ENCODE measurements around the gene ZBTB20. TPM values are rescaled to one million over a fixed set of nuclear protein-coding genes. Genes with fewer than 3 reads are reported as not detected.

ZBTB20 gene
- polyA plus RNA-seq, 3 donors, result 1.3 to 3.2 (median 2.0) TPM

- Histone ChIP-seq H3K79me2 (ENCODE audit: insufficient read depth, low read length) (no peaks in the 10 kb centered on the region), H3K4me2 (replicated peaks; ENCODE audit: extremely low read depth, low read length, poor library complexity, severe bottlenecking) (no peak overlapping the region), H3K9ac (ENCODE audit: insufficient read depth, low read length, poor library complexity, severe bottlenecking) (no peak overlapping the region), H3K4me3 (replicated peaks in 1 of 3; ENCODE audit: low read depth in 2 of 3, low read length in 3 of 3) (no peak overlapping the region), H3K27ac (ENCODE audit: low read depth in 1 of 2, low read length in 2 of 2) (no peak overlapping the region), H3K9me3 (replicated peaks in 1 of 2; ENCODE audit: control insufficient read depth in 1 of 2, insufficient read depth in 1 of 2, low read length in 2 of 2) (no peaks in the 10 kb centered on the region), H4K20me1 (ENCODE audit: insufficient read depth, low read length) (no peaks in the 10 kb centered on the region), H3K4me1 (ENCODE audit: control insufficient read depth in 1 of 2, insufficient read depth in 2 of 2, low read length in 2 of 2) (peaks cover 3 to 4% of the 10 kb centered on the region in 2 donors), H3K36me3 (replicated peaks in 1 of 2; ENCODE audit: control insufficient read depth in 1 of 2, insufficient read depth in 2 of 2, low read length in 2 of 2) (no peaks in the 10 kb centered on the region), H3K27me3 (ENCODE audit: control insufficient read depth in 2 of 2, insufficient read depth in 2 of 2, low read length in 2 of 2) (no peaks in the 10 kb centered on the region), H2AFZ (ENCODE audit: insufficient read depth, low read depth, low read length, poor library complexity, severe bottlenecking) (no peak overlapping the region)
- TF ChIP-seq CTCF (IDR thresholded peaks at IDR 0.05), result no peak
- no peak for DNase-seq
- Mint-ChIP-seq H3K4me3 (no peak overlapping the region), H3K27me3 (ENCODE audit: low read depth in 3 of 3) (no peaks in the 10 kb centered on the region), H3K4me1 (peaks cover 5% of the 10 kb centered on the region), H3K9me3 (no peaks in the 10 kb centered on the region), H3K36me3 (no peaks in the 10 kb centered on the region), H3K27ac (no peak overlapping the region)
- WGBS (ENCODE audit: insufficient coverage), result 100% methylated on average over 1 of the region's 2 CpGs
- intact Hi-C loops (cut with micrococcal nuclease), result no loop called here
Measured at GRCh38 chr3:114714237-114714636, 432.9 kb downstream of the ZBTB20 start.

- H3K4me2 ChIP-seq (replicated peaks; ENCODE audit: extremely low read depth, low read length, poor library complexity, severe bottlenecking), result no peak overlapping the region
- Mint-ChIP-seq H3K4me1 (peaks cover 10% of the 10 kb centered on the region), H3K36me3 (no peaks in the 10 kb centered on the region), H3K9me3 (no peaks in the 10 kb centered on the region), H3K27ac (no peak overlapping the region), H3K4me3 (no peak overlapping the region), H3K27me3 (ENCODE audit: low read depth in 3 of 3) (no peaks in the 10 kb centered on the region)
- no peaks in the 10 kb centered on the region for H3K9me3 ChIP-seq (replicated peaks in 1 of 2; ENCODE audit: control insufficient read depth in 1 of 2, insufficient read depth in 1 of 2, low read length in 2 of 2)
- H3K27ac ChIP-seq (ENCODE audit: low read depth in 1 of 2, low read length in 2 of 2), result no peak overlapping the region
- intact Hi-C loops (cut with micrococcal nuclease), result no loop called here
- no peak for DNase-seq
- H3K4me3 ChIP-seq (replicated peaks in 1 of 3; ENCODE audit: low read depth in 2 of 3, low read length in 3 of 3), result no peak overlapping the region
- WGBS (ENCODE audit: insufficient coverage), result 94% methylated on average over 3 of the region's 9 CpGs
- no peaks in the 10 kb centered on the region for H3K36me3 ChIP-seq (replicated peaks in 1 of 2; ENCODE audit: control insufficient read depth in 1 of 2, insufficient read depth in 2 of 2, low read length in 2 of 2)
- H3K79me2 ChIP-seq (ENCODE audit: insufficient read depth, low read length), result no peaks in the 10 kb centered on the region
- H3K9ac ChIP-seq (ENCODE audit: insufficient read depth, low read length, poor library complexity, severe bottlenecking), result no peak overlapping the region
- H4K20me1 ChIP-seq (ENCODE audit: insufficient read depth, low read length), result no peaks in the 10 kb centered on the region
- H3K4me1 ChIP-seq (ENCODE audit: control insufficient read depth in 1 of 2, insufficient read depth in 2 of 2, low read length in 2 of 2), result peaks cover 7 to 9% of the 10 kb centered on the region in 2 donors
- H3K27me3 ChIP-seq (ENCODE audit: control insufficient read depth in 2 of 2, insufficient read depth in 2 of 2, low read length in 2 of 2), result no peaks in the 10 kb centered on the region
- no peak for TF ChIP-seq CTCF (IDR thresholded peaks at IDR 0.05)
- H2AFZ ChIP-seq (ENCODE audit: insufficient read depth, low read depth, low read length, poor library complexity, severe bottlenecking), result no peak overlapping the region
Measured at GRCh38 chr3:114712728-114713492, 434.2 kb downstream of the ZBTB20 start.

All from CD14-positive monocyte (primary cell).